PC-9 (cell line): ENCODE measurements around the gene KIF2C. TPM values are rescaled to one million over a fixed set of nuclear protein-coding genes. Genes with fewer than 3 reads are reported as not detected.

Source experiments
- BruUV-seq: library from RNA; stranded (reverse); fragments of 400-500 nt; replicated peaks from 2 replicates; lab custom pipeline; 2021; lab: Mats Ljungman, UMichigan
- CTCF ChIA-PET: fragments of 300-600 bp; sonication (Branson Sonifier 250); formaldehyde crosslinking; loops from one replicate; lab custom pipeline; 2022; ENCODE audit warnings: antibody characterized with exemption; lab: Charles Lee
- POLR2A ChIA-PET: fragments of 300-600 bp; sonication (Branson Sonifier 250); formaldehyde crosslinking; loops from one replicate; lab custom pipeline; 2022; ENCODE audit warnings: antibody characterized with exemption; ENCODE audit not compliant: unreplicated experiment; lab: Charles Lee
- DNase-seq, 2 experiments: peaks; one replicate each; pipeline versions ENCODE4 v3.0.0 to v3.0.0-alpha.2; 2015 to 2022; ENCODE audit warnings: mixed read lengths in 1 of 2
- H2AFZ ChIP-seq: fragments of 200-600 bp; sonication (generic); 2 replicates; pipeline ENCODE4 v1.8.1; 2017; ENCODE audit warnings: antibody characterized with exemption
- H3F3A ChIP-seq: fragments of 200-600 bp; sonication (generic); 2 replicates; pipeline ENCODE4 v1.8.1; 2017; ENCODE audit warnings: antibody characterized with exemption, mild to moderate bottlenecking, low read depth; ENCODE audit not compliant: insufficient read depth
- H3K27ac ChIP-seq: fragments of 200-600 bp; sonication (generic); 2 replicates; pipeline ENCODE4 v1.6.1; 2016; ENCODE audit warnings: mixed run types
- H3K27me3 ChIP-seq: fragments of 200-600 bp; sonication (generic); 2 replicates; pipeline ENCODE4 v1.6.1; 2016; ENCODE audit warnings: low read depth, mixed run types; ENCODE audit not compliant: insufficient read depth
- H3K36me3 ChIP-seq: fragments of 200-600 bp; sonication (generic); 2 replicates; pipeline ENCODE4 v1.6.1; 2016; ENCODE audit warnings: low read depth, mixed run types
- H3K4me1 ChIP-seq: fragments of 200-600 bp; sonication (generic); replicated peaks from 2 replicates; pipeline ENCODE4 v1.6.1; 2016; ENCODE audit warnings: mixed run types; ENCODE audit not compliant: insufficient read depth
- H3K4me2 ChIP-seq: fragments of 200-600 bp; sonication (generic); 2 replicates; pipeline ENCODE4 v1.6.1; 2017; ENCODE audit warnings: mixed run types
- H3K4me3 ChIP-seq: fragments of 200-600 bp; sonication (generic); 2 replicates; pipeline ENCODE4 v1.6.1; 2016; ENCODE audit warnings: mixed run types
- H3K79me2 ChIP-seq: fragments of 200-600 bp; sonication (generic); 2 replicates; pipeline ENCODE4 v1.6.1; 2017; ENCODE audit warnings: low read depth, mixed run types
- H3K9me2 ChIP-seq: fragments of 200-600 bp; sonication (generic); 2 replicates; pipeline ENCODE4 v1.8.1; 2017; ENCODE audit warnings: mild to moderate bottlenecking; ENCODE audit not compliant: insufficient read depth
- H3K9me3 ChIP-seq: fragments of 200-600 bp; sonication (generic); 2 replicates; pipeline ENCODE4 v1.8.1; 2016; ENCODE audit warnings: low read depth; ENCODE audit not compliant: insufficient read depth
- H4K20me1 ChIP-seq: fragments of 200-600 bp; sonication (generic); 2 replicates; pipeline ENCODE4 v1.8.1; 2017; ENCODE audit not compliant: insufficient read depth
- EZH2 ChIP-seq: fragments of 200-600 bp; sonication (generic); IDR thresholded peaks from 2 replicates; pipeline ENCODE4 v1.8.0; 2017; ENCODE audit warnings: antibody characterized with exemption, low read depth
- intact Hi-C: fragments of 100-400 bp; cut with micrococcal nuclease; formaldehyde crosslinking; loops from one replicate; pipeline ENCODE4 v1.10.0; 2022; ENCODE audit not compliant: unreplicated experiment
- total RNA-seq: library from RNA; stranded (reverse); gene quantifications from 2 replicates; pipeline ENCODE4 v1.2.3, GENCODE V29; 2021
- TF ChIP-seq, protein P1 (sequence below): fragments of 200-600 bp; sonication (generic); conservative IDR thresholded peaks from 2 replicates; pipeline ENCODE4 v1.6.1; 2017; ENCODE audit warnings: mixed run types, antibody characterized with exemption, mild to moderate bottlenecking, moderate library complexity

The KIF2C gene
- total RNA-seq, 1 experiment from 2014 or later, result 119 TPM

DNA sequence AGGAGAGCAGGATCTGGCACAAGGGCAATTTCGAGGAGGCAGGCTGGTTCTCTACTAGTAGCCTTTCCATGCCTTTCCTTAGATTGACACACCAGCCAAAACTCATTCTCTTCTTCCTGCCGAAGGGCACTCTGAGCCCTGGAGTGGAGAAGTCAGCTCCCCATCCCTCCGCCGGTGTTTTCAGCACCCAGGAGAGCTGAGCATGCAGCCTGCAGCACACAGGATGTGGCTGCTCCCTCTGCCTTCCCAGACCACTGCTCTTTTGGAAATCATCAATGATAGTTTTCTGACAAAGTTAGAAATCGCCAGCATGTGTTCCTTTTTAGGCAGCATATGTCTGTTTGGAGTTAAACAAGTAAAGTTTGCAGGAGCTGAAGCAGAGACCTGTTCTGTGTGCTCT, 20.3 kb upstream of the KIF2C start:
- intact Hi-C loops, result loop anchor here (5.0 kb wide), 1 partner anchor 293 kb away; the partner anchor contains the start of genes HECTD3 and UROD
- ChIA-PET CTCF (interaction anchor here (0.6 kb wide), 1 partner anchor 9 kb away, joined by 7 read pairs; no protein-coding TSS in a partner anchor), POLR2A (no interaction called here)

DNA sequence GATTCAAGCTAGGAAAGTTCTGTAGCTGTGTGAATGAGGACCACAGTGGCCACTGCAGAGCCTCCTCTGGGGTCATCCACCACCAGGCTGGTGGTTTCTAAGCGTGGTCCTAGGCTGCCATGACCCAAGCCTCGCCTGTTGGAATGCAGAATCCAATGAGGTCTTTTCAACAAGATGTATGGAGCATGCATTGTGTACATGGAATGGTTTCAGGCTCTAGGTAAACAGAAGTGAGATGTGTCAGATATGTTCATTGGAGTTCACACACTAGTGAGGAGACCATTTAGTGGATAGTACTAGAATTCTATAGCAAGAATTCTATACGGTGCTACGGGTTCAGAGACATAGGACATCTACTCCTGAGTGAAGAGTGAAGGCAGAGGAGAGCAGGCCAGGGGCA, 19.4 kb upstream of the KIF2C start:
- Histone ChIP-seq H3K4me3 (no peak overlapping the region), H3K27me3 (no peaks in the 10 kb centered on the region), H3F3A (peaks cover 31% of the 10 kb centered on the region; the same call in 1 of the 2 replicates), H2AFZ (no peak overlapping the region), H3K4me2 (no peak overlapping the region; the same call in 1 of the 2 replicates), H3K4me1 (peaks cover 18% of the 10 kb centered on the region), H3K9me2 (no peaks in the 10 kb centered on the region), H3K36me3 (no peaks in the 10 kb centered on the region), H3K79me2 (no peaks in the 10 kb centered on the region), H3K27ac (0 out of 2 replicates have a peak overlapping the region, but pooled peaks have one; percentile 89), H4K20me1 (no peaks in the 10 kb centered on the region), H3K9me3 (no peaks in the 10 kb centered on the region)
- no peak for DNase-seq
- ChIA-PET CTCF (interaction anchor here (0.6 kb wide), 3 partner anchors 73 to 779 kb away, joined by 4 to 13 read pairs (median 8); no protein-coding TSS in a partner anchor), POLR2A (interaction anchor here (0.5 kb wide), 1 partner anchor 864 kb away, joined by 3 read pairs; no protein-coding TSS in a partner anchor)
- no TSS peak for BruUV-seq
- intact Hi-C loops, result no loop called here
- TF ChIP-seq, protein P1, sequence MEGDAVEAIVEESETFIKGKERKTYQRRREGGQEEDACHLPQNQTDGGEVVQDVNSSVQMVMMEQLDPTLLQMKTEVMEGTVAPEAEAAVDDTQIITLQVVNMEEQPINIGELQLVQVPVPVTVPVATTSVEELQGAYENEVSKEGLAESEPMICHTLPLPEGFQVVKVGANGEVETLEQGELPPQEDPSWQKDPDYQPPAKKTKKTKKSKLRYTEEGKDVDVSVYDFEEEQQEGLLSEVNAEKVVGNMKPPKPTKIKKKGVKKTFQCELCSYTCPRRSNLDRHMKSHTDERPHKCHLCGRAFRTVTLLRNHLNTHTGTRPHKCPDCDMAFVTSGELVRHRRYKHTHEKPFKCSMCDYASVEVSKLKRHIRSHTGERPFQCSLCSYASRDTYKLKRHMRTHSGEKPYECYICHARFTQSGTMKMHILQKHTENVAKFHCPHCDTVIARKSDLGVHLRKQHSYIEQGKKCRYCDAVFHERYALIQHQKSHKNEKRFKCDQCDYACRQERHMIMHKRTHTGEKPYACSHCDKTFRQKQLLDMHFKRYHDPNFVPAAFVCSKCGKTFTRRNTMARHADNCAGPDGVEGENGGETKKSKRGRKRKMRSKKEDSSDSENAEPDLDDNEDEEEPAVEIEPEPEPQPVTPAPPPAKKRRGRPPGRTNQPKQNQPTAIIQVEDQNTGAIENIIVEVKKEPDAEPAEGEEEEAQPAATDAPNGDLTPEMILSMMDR, result no peak
- TF ChIP-seq EZH2, result no peak

More for the DNA sequence above, 20.3 kb upstream of the KIF2C start:
- BruUV-seq, result no TSS peak
- no peak for DNase-seq
- H3K4me2 ChIP-seq, result no peak overlapping the region
- no peak overlapping the region for H3K4me3 ChIP-seq
- H3K27me3 ChIP-seq, result no peaks in the 10 kb centered on the region
- peaks cover 23% of the 10 kb centered on the region for H3K4me1 ChIP-seq
- no peaks in the 10 kb centered on the region for H3K9me2 ChIP-seq
- TF ChIP-seq, protein P1, result no peak
- TF ChIP-seq EZH2, result no peak
- H3K79me2 ChIP-seq, result no peaks in the 10 kb centered on the region
- no peaks in the 10 kb centered on the region for H3K9me3 ChIP-seq
- no peaks in the 10 kb centered on the region for H4K20me1 ChIP-seq
- H2AFZ ChIP-seq, result no peak overlapping the region
- H3F3A ChIP-seq, result peaks cover 31% of the 10 kb centered on the region; the same call in 1 of the 2 replicates
- H3K27ac ChIP-seq, result no peak overlapping the region
- H3K36me3 ChIP-seq, result no peaks in the 10 kb centered on the region

DNA sequence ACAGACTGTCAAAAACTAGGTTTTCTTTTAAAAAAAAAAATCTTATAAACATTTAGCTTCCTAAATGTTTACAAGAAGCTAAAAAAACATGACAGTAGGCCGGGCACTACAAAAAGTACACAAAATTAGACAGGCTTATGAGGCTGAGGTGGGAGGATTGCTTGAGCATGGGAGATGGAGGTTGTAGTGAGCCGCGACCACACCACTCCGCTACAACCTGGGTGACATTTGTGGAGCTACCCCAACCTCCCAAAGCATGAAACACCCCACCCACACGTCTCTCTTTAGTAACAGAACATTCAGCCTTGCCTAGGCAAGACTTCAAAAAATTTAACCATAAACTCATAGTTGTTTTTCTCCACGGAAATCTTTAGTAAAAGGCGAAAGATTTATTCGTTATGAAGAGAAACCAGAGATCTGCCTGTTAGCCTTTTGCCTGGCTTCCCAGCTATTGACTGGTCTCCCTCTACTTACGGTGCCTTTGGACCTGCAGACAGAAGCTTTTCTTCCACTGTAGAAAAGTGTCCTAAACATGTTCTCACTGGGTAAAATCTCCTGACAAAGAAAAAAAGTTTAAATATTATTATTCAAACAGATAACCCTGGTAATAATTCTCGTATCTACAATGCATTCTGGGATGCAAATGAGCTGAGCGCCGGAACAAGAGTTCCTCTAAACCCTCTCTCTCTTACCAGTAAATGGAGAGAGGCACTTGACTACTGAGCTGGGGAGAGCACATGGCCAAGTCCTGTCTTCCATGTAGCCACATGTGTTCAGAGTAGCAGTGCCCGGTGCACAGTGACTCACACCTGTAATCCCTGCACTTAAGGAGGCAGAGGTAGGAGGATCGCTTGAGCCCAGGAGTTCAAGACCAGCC, 17.9 kb upstream of the KIF2C start:
- intact Hi-C loops, result no loop called here
- H3K27me3 ChIP-seq, result no peaks in the 10 kb centered on the region
- H4K20me1 ChIP-seq, result no peaks in the 10 kb centered on the region
- TF ChIP-seq EZH2, result no peak
- TF ChIP-seq, protein P1, result no peak
- peak overlapping the region; percentile 21; the same call in 1 of the 2 replicates for H3K4me3 ChIP-seq
- peaks cover 36% of the 10 kb centered on the region; the same call in 1 of the 2 replicates for H3F3A ChIP-seq
- DNase-seq, result peak; percentile 70 to 97
- no peaks in the 10 kb centered on the region for H3K36me3 ChIP-seq
- H3K4me1 ChIP-seq, result peaks cover 26% of the 10 kb centered on the region
- BruUV-seq, result TSS peak; percentile 99
- H2AFZ ChIP-seq, result peak overlapping the region; percentile 34
- H3K27ac ChIP-seq, result peak overlapping the region; percentile 89
- no peaks in the 10 kb centered on the region for H3K79me2 ChIP-seq
- ChIA-PET POLR2A (interaction anchor here (0.5 to 1.6 kb wide), 26 partner anchors 9 to 1513 kb away, joined by 3 to 78 read pairs (median 4); partner anchors contain the start of genes ARMH1, HECTD3, RNU5D-1 and TMEM53), CTCF (interaction anchor here (0.6 kb wide), 1 partner anchor 9 kb away, joined by 3 read pairs; the partner anchor contains the start of gene RNU5D-1)
- H3K9me2 ChIP-seq, result no peaks in the 10 kb centered on the region
- H3K4me2 ChIP-seq, result peak overlapping the region; percentile 71
- no peaks in the 10 kb centered on the region for H3K9me3 ChIP-seq
